HG03139 (cell line): ENCODE measurements around the gene PALD1.
A peak's percentile ranks its signal among the peaks of the same experiment; 100 is the strongest.
"Not testable (repeated sequence)": the region's sequence is repeated elsewhere in the genome, so short reads cannot be mapped to it uniquely, and the experiment has no call there.

Source experiments
- ATAC-seq: cut with Tn5 transposase; IDR thresholded peaks from one replicate; pipeline ENCODE4 v1.9.1; 2021; ENCODE audit not compliant: unreplicated experiment

Gene PALD1

GRCh38 chr10:70568781-70569495 is 90.4 kb downstream of the PALD1 start:
- ATAC-seq = no peak

GRCh38 chr10:70571236-70571635 is 92.7 kb downstream of the PALD1 start:
- no peak for ATAC-seq

- no peak for ATAC-seq
Measured at GRCh38 chr10:70571636-70572439, 93.3 kb downstream of the PALD1 start.

DNA sequence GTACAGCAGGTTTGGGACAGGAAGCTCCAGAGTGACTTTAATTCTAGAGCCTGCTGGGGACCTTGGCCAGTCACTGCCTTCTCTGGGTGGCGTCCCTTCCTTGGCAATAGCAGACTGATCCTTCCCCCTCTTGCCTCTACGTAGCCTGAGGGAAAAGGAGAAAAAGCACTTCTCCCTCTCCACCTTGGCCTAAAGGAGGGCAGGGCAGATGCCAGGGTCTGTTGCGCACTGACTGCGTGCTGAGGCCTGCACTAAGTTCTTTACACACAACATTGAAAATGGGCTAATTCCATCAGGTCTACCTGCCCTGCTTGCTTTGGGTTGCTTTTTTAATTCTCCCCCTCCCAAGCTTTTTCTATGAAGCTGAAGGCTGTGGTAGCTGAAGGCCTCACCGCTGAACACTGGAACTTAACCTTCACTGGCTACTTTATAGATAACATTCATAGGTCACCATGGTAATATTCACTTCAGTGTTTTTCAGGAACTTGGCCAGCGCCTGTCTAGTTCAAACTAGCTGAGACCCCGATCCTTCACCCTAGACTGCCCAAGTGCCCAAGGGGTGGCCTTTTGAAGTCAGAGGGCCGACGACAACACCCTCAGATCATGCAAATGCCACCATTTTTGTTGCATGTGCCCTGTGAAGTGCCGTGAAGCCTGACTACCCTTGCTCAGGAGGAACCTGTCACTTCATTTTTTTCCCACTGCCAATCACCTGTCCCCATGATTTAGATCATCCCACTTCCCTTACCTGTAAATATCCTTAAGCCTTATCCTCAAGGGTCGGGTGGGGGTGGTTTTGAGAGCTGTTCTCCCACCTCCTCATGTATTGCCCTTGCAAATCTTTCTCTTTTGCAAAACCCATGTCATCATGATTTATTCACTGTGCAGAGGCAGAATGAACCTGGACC is 95.3 kb downstream of the PALD1 start:
- no peak for ATAC-seq

DNA sequence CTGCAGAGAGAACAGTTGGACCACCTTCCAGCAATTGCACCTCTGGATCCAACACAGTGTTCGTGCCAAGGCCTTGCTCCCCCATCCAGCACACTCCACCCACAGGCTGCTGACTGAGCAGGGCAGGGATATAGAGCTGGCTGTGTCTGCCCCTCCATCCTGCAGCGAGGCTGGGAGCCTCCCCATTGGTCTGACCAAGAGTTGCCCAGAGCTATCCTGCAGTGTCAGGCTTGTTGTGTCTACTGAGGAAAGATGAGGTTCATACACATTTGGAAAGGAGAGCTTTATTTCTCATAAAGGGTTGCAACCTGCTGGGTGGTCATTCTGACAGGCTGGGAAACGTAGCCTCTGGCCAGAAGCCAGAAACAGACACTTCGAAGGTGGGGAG is 96.9 kb downstream of the PALD1 start:
- no peak for ATAC-seq

DNA sequence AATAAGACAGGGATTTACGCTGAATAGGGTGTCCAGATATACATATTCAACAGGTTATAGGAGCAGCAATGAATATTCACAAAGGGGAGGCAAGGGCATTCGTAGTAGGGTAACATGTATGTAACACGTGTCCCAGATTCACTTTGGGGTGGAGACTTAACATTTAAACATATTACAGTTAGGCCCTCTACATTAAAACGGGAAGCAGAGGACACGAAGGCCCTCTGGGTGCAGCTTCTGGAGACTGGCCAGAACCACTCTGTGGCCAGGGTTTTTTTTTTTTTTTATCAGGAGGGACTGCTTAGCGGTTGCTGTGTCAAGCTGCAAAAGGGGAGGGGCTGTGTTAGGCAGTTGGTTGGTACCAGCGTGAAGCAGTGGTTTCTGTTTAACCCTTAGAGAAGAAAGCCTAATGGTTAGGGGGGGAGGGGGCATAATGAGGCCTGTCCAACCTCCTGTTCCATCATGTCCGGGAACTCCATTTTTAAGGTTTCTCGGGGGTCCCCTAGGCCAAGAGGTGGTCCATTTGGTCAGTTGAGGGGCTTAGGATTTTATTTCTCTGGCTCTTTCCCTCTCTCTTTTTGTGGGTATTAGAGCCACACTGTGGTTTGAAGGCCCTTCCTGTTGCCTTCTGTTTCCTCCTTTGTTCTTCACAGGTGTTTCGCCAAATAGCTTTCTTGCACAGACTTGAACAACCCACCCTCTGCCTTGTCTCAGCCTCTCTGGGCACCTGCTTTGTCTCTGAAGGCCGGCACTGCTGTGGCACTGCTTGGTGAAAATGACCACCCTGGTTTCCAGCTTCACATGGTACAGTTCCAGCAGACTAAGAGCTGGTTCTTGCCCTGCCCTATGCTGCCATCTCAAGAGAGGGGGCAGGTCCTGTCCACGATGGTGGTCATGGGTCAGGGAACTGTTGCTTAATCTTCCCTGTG is 97.6 kb downstream of the PALD1 start:
- peak; percentile 48 for ATAC-seq

GRCh38 chr10:70576803-70577517 is 98.4 kb downstream of the PALD1 start:
- no peak for ATAC-seq

GRCh38 chr10:70578371-70578947 is 99.9 kb downstream of the PALD1 start:
- ATAC-seq = peak; percentile 58

GRCh38 chr10:70579234-70580002 is 100.9 kb downstream of the PALD1 start:
- ATAC-seq = no peak

DNA sequence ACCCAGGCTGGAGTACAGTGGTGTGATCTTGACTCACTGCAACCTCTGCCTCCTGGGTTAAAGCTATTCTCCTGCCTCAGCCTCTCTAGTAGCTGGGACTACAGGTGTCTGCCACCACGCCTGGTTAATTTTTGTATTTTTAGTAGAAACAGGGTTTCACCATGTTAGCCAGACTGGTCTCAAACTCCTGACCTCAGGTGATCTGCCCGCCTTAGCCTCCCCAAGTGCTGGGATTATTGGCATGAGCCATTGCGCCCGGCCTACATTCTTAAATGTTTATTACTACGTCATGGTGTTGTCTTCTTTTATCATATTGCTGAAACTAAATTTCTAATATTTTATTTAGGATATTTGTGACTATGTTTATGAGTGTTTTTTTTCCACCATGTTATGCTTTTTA is 102.6 kb downstream of the PALD1 start:
- ATAC-seq = not testable (repeated sequence)

GRCh38 chr10:70582793-70583668 is 104.5 kb downstream of the PALD1 start:
- ATAC-seq = no peak

GRCh38 chr10:70583669-70584037 is 105.1 kb downstream of the PALD1 start:
- ATAC-seq = no peak

- ATAC-seq = no peak
Measured at GRCh38 chr10:70584366-70584765, 105.8 kb downstream of the PALD1 start.

- no peak for ATAC-seq
Measured at GRCh38 chr10:70584909-70585544, 106.5 kb downstream of the PALD1 start.

DNA sequence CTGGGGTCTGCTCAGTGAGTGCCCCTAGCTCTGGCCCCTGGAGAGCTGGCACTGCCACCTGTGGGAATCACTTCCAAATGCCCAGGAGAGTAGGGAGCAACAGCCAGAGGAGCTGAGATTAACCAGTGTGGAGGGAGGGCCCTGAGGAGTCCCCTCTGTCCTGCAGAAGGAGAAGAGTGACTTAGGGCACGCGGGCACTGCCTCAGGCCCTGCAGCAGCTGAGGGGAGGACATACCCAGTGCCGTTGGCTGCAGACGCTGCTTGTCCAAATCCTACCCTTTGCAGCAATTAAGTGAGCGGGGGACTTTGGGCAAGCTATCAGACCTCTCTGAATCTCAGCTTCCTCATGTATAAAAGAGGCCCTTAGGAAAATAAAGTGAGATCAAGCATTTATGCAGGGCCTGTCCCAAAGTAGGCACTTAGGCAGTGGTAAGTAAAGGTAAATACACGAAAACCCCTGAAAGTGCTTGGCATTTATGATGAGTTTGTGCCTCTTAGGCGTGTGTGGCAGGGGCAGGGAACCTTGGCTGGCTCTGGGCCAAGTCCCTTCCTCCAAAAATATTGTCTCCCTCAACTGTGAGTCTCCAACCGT is 107.1 kb downstream of the PALD1 start:
- no peak for ATAC-seq

GRCh38 chr10:70586348-70586930 is 107.9 kb downstream of the PALD1 start:
- ATAC-seq = no peak
